Hypothalamus (tissue), 51 donors: ENCODE data around the gene FASTKD3.
"Not testable (repeated sequence)": the region's sequence is repeated elsewhere in the genome, so short reads cannot be mapped to it uniquely, and the experiment has no call there.

Source experiments
- DNase-seq, 51 donors: peaks; one replicate each; lab custom pipeline; 2025; lab: John Stamatoyannopoulos, UW

Gene FASTKD3, protein sequence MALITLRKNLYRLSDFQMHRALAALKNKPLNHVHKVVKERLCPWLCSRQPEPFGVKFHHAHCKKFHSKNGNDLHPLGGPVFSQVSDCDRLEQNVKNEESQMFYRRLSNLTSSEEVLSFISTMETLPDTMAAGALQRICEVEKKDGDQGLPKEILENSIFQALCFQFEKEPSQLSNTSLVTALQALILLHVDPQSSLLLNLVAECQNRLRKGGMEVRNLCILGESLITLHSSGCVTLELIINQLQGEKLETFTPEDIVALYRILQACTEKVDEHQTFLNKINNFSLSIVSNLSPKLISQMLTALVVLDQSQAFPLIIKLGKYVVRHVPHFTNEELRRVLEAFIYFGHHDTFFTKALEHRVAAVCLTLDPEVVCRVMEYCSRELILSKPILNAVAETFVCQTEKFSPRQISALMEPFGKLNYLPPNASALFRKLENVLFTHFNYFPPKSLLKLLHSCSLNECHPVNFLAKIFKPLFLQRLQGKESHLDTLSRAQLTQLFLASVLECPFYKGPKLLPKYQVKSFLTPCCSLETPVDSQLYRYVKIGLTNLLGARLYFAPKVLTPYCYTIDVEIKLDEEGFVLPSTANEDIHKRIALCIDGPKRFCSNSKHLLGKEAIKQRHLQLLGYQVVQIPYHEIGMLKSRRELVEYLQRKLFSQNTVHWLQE

GRCh38 chr5:7868773-7869473 is at the start of gene FASTKD3, which contains the start of gene MTRR:
Gene FASTKD3 (minus strand): TSS chr5:7869031. CDS start chr5:7868083, 948 bp downstream.
Gene MTRR (plus strand): TSS chr5:7869148. CDS start chr5:7870795, 1,647 bp downstream.
- peak; percentile 38 to 96 (median 90) for DNase-seq

GRCh38 chr5:7917130-7918123 is 48.6 kb upstream of the FASTKD3 start:
- no peak for DNase-seq

DNA sequence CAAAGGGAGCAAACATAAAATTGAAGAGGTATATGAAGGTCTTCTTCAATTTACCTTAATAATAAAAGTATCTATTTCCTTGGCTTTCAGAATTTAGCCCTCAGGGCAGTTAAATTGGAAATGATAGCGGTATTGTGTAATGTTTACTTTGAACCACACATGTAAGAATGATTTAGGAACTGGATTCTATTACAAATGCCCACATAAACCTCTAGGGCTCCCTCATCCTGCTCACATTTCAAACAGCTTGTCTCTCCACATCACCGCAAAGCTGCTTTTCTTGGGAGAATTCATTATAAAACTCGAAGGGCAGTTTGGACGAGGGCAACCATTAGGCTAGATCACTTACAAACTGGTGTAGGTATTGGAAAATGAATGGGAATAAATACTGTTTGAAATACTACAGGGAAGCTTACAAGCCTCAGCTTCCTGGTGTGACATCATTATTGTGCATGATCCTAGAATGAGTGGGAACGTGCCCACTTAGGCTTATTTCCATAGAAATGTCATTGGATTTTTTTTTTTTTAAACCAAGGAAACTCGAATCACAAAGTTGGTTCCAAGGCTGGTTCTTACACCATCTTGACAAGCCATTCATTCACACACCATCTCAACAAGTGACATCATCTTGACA is 47.5 kb upstream of the FASTKD3 start:
- DNase-seq = no peak

DNA sequence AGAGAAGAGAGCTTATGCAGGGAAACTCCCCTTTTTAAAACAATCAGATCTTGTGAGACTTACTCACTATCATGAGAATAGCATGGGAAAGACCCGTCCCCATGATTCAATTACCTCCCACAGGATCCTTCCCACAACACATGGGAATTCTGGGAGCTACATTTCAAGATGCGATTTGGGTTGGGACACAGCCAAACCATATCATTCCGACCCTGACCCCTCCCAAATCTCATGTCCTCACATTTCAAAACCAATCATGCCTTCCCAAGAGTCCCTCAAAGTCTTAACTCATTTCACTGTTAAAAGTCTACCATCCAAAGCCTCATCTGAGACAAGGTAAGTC is 42.6 kb upstream of the FASTKD3 start:
- DNase-seq = not testable (repeated sequence)

- no peak for DNase-seq
These were observed 42.1 kb upstream of the FASTKD3 start for GRCh38 chr5:7910738-7911428.

DNA sequence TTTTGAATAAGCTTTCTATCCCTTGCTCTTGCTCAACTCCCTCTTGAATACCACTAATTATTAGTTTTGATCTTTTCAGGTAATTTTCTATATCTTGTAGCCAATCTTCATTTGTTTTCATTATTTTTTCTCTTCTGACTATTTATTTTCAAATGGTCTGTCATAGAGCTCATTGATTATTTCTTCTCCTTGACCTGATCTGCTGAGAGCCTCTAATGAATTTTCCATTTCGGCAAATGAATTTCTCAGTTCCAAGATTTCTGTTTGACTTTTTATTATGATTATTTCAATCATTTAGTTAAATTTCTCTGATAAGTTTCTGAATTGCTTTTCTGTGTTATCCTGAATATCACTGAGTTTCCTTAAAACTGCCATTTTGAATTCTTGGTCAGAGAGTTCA is 39.5 kb upstream of the FASTKD3 start:
- no peak for DNase-seq

DNA sequence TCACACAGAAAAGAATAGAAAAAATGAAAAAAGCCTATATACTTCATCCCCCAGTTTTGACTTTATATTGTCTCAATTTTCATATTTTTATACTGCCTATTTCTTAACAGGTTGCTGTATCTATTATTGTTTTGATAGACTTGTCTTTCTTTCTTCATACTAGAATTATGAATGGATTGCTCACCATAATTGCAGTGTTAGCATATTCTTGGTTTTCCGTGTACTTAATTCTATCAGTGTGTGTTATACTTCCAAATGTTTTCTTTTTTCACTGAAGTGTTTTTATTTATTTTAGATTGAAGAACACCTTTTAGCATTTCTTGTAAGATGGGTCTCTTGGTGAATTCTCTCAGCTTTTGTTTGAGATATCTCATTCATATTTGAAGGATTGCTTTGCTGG is 38.8 kb upstream of the FASTKD3 start:
- DNase-seq = no peak

- no peak for DNase-seq
These were observed 35.3 kb upstream of the FASTKD3 start for GRCh38 chr5:7904170-7904569.

- DNase-seq = no peak
These were observed 34.1 kb upstream of the FASTKD3 start for GRCh38 chr5:7902666-7903625.

DNA sequence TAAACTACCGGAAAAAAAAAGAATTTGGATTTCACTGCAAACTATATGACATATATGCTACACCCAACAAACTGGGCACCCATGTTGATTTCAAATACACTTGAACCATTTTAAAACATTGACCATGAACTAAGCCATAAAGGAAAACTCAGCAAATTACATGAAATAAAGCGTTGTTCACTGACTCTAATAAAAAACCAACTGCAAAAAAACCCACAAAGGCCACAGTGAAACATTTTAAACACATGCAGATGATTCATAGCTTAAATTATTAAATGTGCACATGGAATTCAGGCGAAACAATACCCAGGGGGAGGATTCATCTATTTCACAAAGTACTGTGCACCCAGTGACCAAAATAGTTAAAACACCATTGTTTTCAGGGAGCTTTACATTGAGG is 33.4 kb upstream of the FASTKD3 start:
- no peak for DNase-seq

DNA sequence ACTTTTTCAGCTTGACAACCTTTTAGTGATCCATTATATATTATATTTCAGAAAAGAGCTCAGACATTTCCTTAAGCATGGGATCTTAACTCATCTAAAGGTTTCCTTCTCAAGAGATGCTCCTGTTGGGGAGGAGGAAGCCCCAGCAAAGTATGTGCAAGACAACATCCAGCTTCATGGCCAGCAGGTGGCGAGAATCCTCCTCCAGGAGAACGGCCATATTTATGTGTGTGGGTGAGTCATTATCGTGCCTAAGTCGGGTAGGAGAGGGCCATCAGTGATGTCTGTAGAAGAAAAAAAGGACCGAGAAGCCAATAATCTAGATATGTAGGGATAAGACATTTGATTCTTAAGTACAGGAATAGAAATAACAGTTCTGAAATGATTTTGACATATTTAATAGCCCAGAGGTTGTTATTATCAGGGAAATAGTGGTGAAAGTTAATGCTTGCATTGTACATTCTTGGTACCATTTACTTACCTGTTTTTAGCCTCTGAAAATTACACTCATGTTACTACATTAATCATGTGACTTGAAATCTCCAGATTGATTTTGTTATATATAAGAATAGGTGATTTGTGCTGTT is 28.3 kb upstream of the FASTKD3 start:
- DNase-seq = no peak

DNA sequence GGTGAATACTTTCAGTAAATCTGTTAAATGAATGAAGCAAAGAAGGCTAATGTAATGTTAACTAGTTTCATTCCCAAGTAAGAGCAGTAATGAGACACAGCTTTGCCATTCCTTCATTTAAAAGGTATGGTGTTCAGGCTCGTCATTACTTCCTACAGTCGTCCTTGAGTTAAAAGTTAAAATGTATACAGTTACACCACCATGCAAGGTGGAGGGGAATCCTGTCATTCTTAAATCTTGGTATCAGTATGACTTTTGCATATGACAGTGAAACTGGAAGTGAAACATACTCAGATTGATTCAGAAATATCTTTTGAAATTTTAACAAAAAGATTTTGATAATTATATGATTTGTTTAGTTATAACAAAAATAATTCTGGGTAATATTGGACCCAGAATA is 26.0 kb upstream of the FASTKD3 start:
- DNase-seq = no peak

DNA sequence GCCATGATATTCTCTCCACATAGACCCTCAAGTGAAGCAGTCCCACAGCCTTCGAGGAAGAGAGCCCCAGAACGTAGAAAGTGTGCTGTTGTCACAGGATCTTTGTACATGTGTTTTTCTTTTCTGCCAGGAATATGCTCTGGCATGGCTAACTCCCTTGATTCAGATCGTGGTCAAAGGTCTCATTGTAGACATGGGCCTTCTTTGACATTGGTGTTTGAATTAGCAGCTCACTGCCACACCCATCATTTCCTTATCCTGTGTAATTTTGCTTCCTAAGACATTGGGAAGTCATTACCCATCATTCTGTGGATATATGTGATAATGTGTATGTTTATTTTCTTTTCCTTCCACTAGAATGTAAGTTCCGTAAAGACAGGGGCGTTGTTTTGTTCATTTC is 25.6 kb upstream of the FASTKD3 start:
- no peak for DNase-seq

- no peak for DNase-seq
These were observed 20.1 kb upstream of the FASTKD3 start for GRCh38 chr5:7888901-7889300.

- peak in 2 of 51 donors; percentile 32 to 38 for DNase-seq
These were observed 18.1 kb upstream of the FASTKD3 start for GRCh38 chr5:7886849-7887475.

GRCh38 chr5:7884491-7885267 is 15.8 kb upstream of the FASTKD3 start:
- DNase-seq = peak in 20 of 51 donors; percentile 4 to 70 (median 41)
